Adipose tissue (tissue), 3 donors: ENCODE measurements around the gene NKAIN4. TPM values are rescaled to one million over a fixed set of nuclear protein-coding genes. Genes with fewer than 3 reads are reported as not detected.
"Not testable (repeated sequence)": the region's sequence is repeated elsewhere in the genome, so short reads cannot be mapped to it uniquely, and the experiment has no call there.

Experiments
- H3K27ac ChIP-seq: one replicate; pipeline ENCODE4 v1.5.1; 2013; ENCODE audit warnings: low read depth, low read length
- WGBS, 3 donors: extraction: QIAGEN DNeasy Blood & Tissue Kit; methylation state at CpG; one replicate each; pipeline ENCODE4 v1.1.7; 2013; 5-methylcytosine and 5-hydroxymethylcytosine counted together
- polyA plus RNA-seq, 3 donors: library from polyadenylated mRNA; stranded (reverse); fragments of 200-250 nt; gene quantifications; one replicate each; pipeline ENCODE4 v1.2.3, GENCODE V29; 2013
- donor health status: healthy with polysubstance abuse.
- donor health status: Bipolar disorder and iron deficiency.
- donor health status: healthy.

Gene NKAIN4
- polyA plus RNA-seq, 3 donors, result 0.12 TPM; not detected in 2

DNA sequence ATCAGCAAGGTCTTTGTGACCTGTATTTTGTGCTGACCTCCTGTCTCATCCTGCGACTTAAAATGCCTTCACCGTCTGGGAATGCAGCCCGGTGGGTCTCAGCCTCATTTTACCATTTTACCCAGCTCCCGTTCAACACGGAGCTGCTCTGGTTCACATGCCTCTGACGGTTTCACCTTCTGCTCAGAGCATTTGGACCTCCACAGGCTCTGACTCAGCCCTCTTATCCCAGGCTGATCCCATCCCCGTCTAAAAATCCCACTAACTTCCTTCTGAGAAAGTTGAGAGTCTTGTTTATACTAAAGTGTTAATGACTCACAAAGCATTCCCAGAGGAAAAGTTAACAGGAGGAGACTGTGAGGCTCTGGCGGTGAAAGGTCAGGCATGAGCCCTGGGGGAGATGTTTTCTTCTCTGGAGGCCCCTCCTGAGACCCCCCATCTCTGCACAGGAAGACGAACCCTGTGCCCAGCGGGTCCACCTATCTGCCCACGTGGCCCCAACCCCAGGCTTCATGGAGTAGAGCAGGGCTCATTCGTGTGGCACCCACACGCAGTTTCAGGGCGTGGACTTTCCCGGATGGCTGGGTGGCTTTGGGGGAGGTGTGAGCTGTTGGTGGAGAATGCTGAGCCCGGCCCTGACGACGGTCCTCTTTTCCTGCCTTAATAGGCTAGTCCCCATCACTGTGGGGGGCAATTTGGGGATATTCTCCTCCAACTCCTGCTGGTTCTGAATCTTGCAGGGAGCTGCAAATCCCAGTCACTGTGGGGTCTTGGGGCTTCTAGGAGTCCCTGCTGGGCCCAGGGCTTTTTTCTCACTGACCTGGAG is 21.8 kb downstream of the NKAIN4 start:
- WGBS, 3 donors, result 45 to 52% (median 46%) methylated on average over 18 of the region's 18 CpGs
- H3K27ac ChIP-seq, result no peak overlapping the region

DNA sequence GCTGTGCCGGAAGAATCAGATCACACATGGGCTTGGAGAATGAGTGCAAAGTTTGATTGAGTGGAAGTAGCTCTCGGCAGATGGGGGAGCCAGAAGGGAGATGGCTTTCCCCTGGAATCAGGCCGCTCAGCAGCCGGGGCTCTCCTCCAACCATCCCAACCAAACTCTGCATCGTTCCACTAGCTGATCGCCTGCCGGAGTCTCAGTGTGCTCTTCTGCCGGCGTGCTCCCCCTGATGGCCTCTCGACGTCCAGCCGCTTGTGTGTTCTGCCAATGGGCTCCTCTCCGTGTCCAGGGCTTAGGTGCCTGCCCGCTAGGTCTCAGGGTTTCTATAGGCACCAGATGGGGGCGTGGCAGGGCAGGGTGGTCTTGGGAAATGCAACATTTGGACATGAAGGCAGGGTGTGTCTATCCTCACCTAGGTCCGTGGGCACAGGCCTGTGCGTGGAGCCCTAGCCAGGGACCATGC is 23.4 kb downstream of the NKAIN4 start:
- 8 to 14% (median 12%) methylated on average over 17 of the region's 17 CpGs for WGBS, 3 donors
- no peak overlapping the region for H3K27ac ChIP-seq

DNA sequence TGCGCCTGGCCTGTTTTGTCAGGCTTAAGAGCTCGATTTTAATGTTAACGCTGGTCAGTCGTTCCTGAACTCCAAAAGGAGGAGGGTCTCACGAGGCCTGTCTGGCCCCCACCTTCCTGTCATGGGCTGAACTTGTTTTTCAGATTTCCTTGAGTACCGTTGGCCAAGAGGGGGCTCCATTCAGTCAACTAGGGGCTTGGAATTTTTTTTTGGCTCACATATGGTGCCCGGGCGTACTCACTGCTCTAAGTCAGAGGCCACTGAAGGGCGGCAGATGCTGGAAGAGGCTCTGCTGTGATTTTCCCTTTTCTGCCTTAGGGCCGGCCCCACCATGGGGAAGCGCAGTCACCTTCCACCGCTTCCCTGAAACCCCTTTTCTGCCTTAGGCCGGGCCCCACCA is 25.5 kb downstream of the NKAIN4 start:
- H3K27ac ChIP-seq, result no peak overlapping the region
- 51 to 60% (median 57%) methylated on average over 13 of the region's 13 CpGs for WGBS, 3 donors

DNA sequence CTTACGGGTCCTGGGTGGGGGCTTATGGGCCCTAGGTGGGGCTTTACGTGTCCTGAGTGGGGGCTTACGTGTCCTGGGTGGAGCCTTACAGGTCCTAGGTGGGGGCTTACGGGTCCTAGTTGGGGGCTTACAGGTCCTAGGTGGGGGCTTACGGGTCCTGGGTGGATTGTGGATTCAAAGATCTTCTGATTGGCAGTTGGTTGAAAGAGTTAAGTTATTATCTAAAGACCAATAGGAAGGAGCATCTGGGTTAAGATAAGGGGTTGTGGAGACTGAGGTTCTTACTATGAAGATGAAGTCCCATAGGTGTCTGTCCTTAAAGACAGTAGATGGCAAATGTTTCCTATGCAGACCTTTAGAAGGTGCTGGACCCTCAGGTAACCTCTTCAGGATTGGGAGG is 27.0 kb downstream of the NKAIN4 start:
- 85 to 91% (median 86%) methylated on average over 5 of the region's 5 CpGs for WGBS, 3 donors

DNA sequence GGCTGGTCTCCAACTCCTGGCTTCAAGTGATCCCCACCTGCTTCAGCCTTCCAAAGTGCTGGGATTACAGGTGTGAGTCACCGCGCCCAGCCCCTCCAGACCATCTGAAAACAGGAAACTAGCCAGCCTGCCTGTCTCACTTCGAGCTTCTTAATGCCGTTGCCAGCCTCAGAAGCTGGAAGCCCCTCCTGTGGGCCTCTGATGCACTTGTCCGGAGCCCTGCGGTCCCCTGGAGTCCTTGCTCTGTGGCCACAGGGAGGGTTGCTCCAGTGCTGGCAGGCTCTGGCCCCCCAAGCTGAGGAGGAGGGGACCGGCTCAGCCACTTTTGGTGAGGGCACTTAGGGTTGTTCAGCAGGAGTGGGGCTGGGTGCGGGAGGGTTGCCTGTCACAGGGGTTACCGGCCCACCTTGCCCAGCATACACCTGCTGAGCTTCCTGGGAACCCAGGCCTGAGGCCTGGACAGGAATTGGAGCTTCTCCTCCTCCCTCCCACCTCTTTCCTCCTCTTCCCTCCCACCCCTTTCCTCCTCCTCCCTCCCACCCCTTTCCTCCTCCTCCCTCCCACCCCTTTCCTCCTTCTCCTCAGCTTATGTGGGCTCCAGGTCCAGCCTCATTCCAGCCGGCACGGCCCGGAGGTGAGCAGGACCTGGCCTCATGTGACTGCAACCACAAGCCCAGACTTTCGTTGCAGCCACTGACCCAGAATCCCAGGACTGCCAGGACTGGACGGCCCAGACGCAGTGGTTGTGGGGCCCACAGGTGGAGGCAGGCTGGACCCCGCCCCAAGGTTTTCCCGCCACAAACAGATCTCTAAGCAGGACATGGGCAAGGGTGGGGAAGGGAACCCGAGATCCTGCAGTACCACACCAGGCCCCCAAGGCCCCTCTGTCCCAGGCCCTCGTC is 28.0 kb downstream of the NKAIN4 start:
- H3K27ac ChIP-seq, result no peak overlapping the region
- 76 to 90% (median 85%) methylated on average over 17 to 19 of the region's 19 CpGs for WGBS, 3 donors

More for the DNA sequence above, 27.0 kb downstream of the NKAIN4 start:
- H3K27ac ChIP-seq, result no peak overlapping the region

DNA sequence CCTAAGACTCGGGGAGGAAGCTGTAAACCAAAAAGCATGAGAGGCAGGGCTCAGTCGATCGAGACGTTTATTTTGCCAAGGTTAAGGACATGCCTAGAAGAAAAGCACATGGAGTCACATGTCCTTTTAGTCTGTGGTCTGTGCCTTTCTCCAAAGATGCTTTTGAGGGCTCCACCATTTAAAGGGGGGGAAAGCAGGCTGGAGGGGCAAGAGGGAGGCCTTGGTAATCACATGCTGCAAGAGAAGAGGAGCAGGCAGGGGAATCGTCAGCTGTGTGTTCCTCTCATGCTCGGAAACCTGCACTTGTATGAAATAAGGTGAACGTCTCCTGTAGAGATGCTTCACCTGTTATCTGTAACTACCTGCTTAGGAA is 29.2 kb downstream of the NKAIN4 start:
- no peak overlapping the region for H3K27ac ChIP-seq
- 29 to 44% (median 40%) methylated on average over 7 of the region's 7 CpGs for WGBS, 3 donors

DNA sequence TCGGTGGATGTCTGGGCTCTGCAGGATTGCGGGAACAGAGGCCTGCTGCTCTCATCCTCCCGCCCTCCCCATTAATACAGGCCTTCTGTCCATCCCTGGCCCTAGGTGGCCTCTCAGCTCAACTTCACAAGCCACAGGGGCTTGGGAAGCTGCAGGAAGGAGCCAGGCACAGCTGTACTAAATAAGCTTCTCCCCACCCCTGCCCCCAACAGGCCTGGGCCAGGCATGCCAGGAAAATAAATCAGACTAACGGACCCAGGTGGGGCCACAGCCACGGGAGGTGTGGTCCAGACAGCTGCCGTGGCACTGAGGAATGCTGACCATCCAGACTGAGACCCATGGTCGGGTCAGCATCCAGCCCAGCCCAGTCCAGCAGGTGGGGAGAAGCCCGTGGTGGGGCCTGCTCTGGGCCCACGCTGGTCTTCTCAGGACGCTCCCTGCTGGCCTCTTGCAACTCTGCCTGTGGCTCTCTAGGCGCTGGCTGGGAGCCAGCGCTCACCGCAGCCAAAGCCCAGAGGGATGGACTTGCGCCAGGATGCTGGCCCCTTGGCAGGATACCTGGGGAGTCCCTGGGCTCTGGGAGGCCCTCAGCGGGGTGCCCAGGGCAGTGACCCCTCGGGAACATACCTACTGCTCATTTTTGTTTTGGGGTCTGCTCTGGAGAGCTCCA is 29.7 kb downstream of the NKAIN4 start:
- H3K27ac ChIP-seq, result no peak overlapping the region
- 23 to 39% (median 32%) methylated on average over 16 of the region's 16 CpGs for WGBS, 3 donors

DNA sequence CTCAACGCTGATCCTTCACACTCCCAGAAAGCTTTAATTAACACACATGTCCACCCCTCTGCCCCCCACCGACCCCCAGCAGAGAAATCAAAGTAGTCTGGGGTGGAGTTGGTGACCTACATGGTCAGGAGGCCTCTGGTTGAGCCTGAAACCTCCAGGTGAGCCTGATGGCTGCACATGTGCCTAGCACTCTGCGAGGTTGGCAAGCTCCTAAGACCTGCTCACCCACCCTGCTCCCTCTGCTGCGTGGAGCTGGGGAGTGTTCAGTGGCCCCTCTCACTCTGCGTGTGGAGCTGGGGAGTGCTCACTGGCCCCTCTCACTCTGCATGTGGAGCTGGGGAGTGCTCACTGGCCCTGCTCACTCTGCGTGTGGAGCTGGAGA is 30.4 kb downstream of the NKAIN4 start:
- no peak overlapping the region for H3K27ac ChIP-seq
- 74 to 84% (median 81%) methylated on average over 6 of the region's 6 CpGs for WGBS, 3 donors

DNA sequence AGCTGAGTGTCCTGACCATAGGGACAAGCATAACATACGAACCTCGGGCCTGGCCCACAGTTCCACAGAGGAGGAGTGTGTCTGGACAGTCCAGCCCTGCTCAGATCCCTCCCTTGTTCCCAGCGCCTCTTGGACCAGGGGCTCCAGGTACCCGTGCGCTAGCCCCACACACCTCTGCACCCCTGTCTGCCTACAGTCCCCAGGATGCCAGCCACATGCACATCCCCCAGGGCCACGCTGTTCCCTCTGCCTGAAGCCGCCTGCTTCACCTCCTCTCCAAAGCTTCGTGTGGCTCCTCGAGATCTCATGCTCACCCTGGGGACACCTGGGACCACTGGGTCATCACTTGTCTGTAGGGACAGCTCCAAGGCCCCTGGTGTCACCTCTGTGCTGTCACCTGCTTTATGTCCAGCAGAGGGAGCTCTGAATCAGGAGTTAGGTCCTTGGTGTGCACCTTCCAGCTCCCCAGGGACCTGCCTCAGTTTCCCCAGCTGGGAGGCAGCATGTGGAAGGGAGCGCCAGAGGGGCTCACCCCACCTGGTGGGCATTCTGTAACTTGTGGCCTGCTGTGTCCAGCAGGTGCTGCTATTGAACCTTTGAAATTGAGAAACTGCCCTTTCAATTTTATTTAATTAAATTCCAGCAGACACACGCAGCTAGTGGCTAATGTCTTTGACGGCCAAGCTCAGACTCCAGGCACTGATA is 31.0 kb downstream of the NKAIN4 start:
- 45 to 54% (median 51%) methylated on average over 12 of the region's 12 CpGs for WGBS, 3 donors
- H3K27ac ChIP-seq, result no peak overlapping the region

DNA sequence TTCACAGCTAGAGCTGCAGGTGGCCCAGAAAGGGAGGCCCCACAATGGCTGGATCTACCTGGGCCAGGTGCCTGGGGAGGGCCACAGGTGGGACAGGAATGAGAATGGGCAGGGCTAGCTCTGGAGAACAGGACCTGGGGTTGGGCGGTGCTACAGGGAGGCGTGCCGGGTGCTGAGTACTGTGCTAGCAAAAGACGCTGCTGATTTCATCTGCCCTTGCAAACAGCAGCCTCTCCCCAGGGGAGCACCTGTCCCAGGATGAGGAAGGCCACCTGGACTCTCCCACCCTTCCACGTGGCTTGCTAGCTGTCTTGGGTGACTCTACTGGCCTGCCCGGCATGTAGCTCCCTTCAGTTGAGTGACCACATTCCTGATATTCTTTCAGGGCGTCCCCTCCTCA is 31.7 kb downstream of the NKAIN4 start:
- 52 to 70% (median 62%) methylated on average over 7 of the region's 7 CpGs for WGBS, 3 donors
- no peak overlapping the region for H3K27ac ChIP-seq

DNA sequence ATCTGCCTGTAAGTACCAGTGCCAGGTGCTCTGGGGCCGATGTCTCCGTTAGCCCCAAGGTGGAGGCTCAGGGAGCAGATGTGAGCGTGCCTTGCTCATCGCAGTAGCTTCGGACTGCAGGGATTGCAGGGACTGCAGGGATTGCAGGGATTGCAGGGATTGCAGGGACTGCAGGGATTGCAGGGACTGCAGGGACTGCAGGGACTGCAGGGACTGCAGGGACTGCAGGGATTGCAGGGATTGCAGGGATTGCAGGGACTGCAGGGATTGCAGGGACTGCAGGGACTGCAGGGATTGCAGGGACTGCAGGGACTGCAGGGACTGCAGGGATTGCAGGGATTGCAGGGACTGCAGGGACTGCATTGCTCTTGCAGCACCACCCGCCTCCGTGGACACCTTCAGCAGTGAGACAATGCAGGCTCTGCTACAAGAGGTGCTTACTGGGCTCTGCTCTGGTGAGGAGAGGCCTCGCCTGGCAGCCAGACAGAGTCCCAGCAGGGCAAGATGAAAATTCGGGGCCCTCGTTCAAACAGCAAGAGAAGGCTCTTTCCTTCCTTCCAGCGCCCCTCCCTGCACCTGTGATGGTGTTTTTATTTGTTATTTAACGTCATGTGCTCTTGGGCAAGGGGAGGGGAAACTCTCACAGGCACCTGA is 32.7 kb downstream of the NKAIN4 start:
- H3K27ac ChIP-seq, result not testable (repeated sequence)
- WGBS, 3 donors, result 61 to 68% (median 65%) methylated on average over 12 of the region's 12 CpGs

DNA sequence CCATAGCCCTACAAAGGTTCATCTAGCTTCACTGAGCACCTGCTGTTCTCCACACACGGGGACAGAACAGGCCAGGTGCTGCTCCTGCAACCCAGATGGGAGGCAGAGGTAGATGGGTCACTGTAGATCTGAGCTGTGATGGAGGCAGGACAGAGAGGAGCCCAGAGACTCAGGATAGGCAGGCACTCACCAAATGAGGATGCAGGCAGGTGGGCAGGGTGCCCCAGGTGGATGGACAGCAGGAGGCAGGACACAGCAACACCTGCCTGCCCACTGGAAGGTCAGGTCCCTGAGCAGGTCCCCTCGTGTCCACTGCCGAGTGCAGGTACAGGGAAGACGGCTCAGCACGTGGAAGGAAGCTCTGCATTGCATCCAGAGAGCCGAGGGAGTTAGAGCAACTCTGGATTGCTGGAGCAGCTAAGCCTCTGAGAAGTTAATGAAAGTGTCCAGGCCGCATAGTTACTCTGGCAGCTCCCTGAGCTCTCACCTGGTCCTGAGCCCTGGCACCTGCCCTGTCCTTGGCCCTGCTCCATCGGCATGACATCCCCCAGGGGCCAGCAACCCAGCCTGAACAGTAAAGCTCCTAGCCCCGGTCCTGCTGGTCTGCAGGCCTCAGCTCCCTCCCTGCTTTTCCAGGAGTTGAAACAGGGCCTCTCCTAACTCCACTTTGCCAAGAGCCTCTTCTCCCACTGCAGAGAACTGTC is 33.4 kb downstream of the NKAIN4 start:
- H3K27ac ChIP-seq, result no peak overlapping the region
- 50 to 62% (median 57%) methylated on average over 9 of the region's 9 CpGs for WGBS, 3 donors

DNA sequence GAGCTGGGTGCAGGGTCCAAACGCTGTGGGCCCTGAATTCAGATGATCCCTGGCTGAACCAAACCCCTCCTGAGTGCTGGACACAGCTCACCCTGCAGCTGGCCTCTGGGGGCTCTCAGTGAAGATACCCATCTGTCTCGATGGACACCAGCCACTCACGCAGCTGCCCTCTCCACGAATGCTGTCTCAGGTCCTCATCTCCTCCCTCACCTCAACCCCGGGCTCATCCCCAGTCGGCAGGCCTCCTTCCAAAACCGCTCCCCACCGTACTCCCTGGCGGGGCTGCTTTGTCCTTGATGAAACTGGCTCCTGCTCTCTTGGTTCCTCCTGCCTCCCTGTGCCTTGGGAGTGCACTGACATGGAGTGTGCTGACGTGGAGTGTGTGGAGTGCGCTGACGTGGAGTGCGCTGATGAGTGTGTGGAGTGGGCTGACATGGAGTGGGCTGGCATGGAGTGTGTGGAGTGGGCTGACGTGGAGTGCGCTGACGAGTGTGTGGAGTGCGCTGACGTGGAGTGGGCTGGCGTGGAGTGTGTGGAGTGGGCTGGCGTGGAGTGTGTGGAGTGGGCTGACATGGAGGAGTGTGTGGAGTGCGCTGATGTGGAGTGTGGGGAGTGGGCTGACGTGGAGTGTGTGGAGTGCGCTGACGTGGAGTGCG is 34.3 kb downstream of the NKAIN4 start:
- 75 to 79% (median 76%) methylated on average over 25 of the region's 25 CpGs for WGBS, 3 donors
- no peak overlapping the region for H3K27ac ChIP-seq

DNA sequence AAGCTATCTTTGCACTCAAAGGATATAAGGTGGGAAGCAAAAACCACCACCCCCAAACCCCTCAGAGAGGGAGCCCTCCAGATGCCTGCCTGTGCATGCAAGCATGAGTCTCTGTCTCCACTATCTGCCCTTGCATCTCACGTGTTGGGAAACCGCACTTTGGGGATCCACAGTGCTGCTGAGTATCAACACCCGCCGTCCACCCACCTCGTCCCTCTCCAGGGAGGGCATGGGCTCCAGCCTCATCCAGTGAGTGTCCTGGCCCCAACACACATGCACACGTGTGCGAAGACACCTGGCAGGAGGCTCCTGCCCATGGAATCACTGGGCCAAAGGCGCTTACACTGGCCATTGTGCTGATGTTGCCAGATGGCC is 34.8 kb downstream of the NKAIN4 start:
- WGBS, 3 donors, result 72 to 78% (median 76%) methylated on average over 8 of the region's 8 CpGs
- H3K27ac ChIP-seq, result no peak overlapping the region

DNA sequence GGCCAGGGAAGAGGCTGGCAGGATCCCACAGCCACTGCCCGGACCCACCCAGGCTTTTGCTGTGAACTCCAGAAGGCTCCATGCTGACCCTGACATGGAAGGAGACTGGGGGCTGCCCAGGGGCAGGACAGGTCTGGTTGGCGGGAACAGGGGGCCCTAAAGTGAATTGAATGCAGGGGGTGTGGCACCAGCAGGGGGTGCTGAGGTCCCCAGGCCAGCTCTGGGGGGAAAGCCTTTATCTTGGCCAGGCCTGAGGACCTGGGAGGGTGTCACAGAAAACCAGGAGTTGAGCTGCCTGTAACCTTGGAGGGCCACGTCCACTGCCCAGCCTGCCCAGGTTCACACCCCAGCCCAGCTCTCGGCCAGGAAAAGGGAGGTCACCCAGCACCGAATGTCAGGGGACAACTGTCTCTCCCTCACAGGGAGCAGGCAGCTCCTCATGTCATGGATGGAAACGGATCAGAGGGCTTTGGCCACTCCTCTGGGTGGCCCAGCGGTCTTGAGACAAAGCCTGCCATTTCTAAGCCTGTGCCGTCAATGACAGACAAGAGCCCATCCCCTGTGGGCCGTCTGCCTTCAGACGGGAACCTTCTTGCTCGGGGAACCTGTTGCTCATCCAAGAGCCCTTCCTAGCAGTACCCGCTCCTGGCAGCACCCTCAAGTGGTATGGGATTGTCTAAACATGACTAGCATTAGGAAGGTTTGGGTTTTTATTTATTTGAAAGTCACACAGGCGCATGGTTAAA is 35.4 kb downstream of the NKAIN4 start:
- 74 to 81% (median 79%) methylated on average over 13 of the region's 13 CpGs for WGBS, 3 donors
- no peak overlapping the region for H3K27ac ChIP-seq

DNA sequence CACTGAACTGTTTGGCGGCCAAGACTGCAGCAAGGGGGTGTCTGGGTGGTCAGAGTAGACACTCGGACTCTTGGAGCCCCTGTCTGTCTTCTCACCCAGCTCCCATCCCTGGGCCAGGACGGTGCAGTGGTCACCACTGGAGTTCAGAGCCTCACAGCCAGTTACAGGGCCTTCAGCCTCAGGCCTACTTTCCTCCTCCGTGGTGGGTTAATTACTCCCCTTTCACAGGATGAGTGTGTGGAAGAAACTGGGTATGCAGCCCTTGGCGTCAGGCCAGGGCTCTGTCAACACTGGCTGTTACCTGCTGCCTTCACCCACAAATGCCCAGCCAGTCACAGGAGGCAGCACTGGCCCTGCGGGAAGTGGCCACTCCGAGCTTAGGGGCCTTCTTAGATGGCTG is 36.6 kb downstream of the NKAIN4 start:
- H3K27ac ChIP-seq, result no peak overlapping the region
- 64 to 87% (median 76%) methylated on average over 7 of the region's 7 CpGs for WGBS, 3 donors
